ENCODE data around the gene CORO2B.

GRCh38 chr15:68583321-68583720 is 4.5 kb downstream of the CORO2B start:
- TF ChIP-seq CTCF (IDR thresholded peaks at IDR 0.05; ENCODE audit: insufficient read depth, low read length, poor library complexity, severe bottlenecking): no peak
- no peak for TF ChIP-seq EZH2phosphoT487 (conservative IDR thresholded peaks at IDR 0.05; ENCODE audit: low read length)
